ENCODE data around the gene ZNF239. TPM values are rescaled to one million over a fixed set of nuclear protein-coding genes. Genes with fewer than 3 reads are reported as not detected.
A peak's percentile ranks its signal among the peaks of the same experiment; 100 is the strongest.
"Not testable (repeated sequence)": the region's sequence is repeated elsewhere in the genome, so short reads cannot be mapped to it uniquely, and the experiment has no call there.

The ZNF239 gene
- polyA plus RNA-seq (2012; ENCODE audit: missing spikeins), result 0.13 TPM

DNA sequence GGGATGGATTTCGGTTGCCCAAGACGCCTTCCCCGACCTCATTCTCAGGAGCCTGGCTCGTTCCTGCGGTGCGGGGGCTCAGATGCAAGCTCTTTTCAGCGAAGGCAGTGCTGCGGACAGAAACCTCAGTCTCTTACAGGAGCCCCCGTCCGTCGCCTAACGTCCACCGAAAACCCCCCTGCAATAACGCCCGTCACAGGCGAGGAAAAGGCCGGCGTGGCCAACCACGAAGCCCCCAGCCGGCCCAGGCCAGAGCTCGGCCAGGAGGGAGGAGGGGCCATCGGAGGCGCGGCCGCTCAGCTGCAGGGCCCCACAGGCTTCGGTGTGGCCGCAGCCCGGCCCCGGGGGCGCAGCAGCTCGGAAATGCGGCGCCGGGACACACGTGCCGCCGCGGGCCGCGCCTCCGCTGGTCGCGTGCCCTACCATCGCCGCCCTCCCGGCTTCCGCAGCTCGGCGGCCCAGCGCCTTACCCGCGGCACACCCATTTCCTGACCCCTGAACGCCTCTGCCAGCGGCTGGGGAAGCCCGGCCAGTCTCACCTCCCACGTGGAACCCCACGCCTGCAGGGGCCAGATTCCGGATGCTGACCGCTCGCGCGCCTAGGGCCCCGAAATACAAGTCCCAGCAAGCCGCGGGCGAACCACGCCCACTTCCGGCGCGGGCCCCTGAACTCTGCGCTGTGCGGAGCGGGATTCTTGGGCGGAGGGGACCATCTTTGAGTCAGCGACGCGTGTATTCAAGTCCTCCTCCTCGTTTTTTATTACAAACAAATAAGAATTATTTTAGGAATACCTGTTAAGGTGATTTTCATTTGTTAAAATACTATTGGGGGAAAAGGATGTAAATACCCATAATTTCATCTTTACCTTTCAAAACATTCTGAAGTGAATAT is at the start of gene ZNF239:
ZNF239 (minus strand) TSS at position 616 of the 892 bp plus-strand sequence. CDS start 16,537 bp downstream, outside the sequence.
- peak; percentile 24 for DNase-seq (ENCODE audit: insufficient read length)
- TF ChIP-seq POLR2A (IDR thresholded peaks at IDR 0.05; ENCODE audit: low read depth, low read length) (no peak), POLR2AphosphoS5 (IDR thresholded peaks at IDR 0.05; ENCODE audit: low read depth, low read length) (no peak), TAF1 (IDR thresholded peaks at IDR 0.05; ENCODE audit: borderline replicate concordance, low read depth, low read length) (no peak)
- no peak for FAIRE-seq

DNA sequence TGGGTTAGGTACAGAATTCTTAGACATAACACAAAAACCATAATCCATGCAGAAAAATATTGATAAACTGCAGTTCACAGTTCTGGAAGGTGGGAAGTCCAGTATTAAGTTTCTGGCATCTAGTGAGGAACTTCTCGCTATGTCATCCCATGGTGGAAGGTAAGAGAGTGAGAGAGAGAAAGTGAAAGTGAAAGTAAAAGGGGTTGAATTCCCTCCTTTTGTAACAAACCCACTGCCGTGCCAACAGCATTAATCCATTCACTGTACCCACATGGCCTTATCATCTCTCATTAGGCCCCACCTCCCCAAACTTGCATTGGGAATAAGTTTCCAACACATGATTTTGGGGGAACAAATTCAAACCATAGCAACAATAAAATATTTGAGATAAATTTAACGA is 48.9 kb upstream of the ZNF239 start:
- no peak for TF ChIP-seq TAF1 (IDR thresholded peaks at IDR 0.05; ENCODE audit: borderline replicate concordance, low read depth, low read length)
- no peak for TF ChIP-seq POLR2A (IDR thresholded peaks at IDR 0.05; ENCODE audit: low read depth, low read length)
- TF ChIP-seq POLR2AphosphoS5 (IDR thresholded peaks at IDR 0.05; ENCODE audit: low read depth, low read length), result no peak
- no peak for DNase-seq (ENCODE audit: insufficient read length)
- FAIRE-seq, result no peak

DNA sequence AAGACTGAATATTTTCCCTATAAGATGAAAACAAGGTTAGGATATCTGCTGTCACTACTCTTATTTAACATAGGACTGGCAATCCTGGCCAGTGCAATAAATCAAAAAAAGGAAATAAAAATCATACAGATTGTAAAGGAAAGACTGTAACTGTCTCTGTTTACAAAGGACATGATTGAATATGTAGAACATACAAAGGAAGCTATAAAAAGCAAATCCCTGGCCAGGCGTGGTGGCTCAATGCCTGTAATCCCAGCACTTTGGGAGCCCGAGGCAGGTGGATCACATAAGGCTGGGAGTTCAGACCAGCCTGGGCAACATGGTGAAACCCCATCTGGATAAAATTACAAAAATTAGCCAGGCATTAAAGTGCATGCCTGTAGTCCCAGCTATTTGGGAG is 47.6 kb upstream of the ZNF239 start:
- DNase-seq (ENCODE audit: insufficient read length) (no peak), FAIRE-seq (no peak)
- TF ChIP-seq TAF1 (IDR thresholded peaks at IDR 0.05; ENCODE audit: borderline replicate concordance, low read depth, low read length) (no peak), POLR2A (IDR thresholded peaks at IDR 0.05; ENCODE audit: low read depth, low read length) (no peak), POLR2AphosphoS5 (IDR thresholded peaks at IDR 0.05; ENCODE audit: low read depth, low read length) (no peak)

- FAIRE-seq (no peak), DNase-seq (ENCODE audit: insufficient read length) (no peak)
- no peak for TF ChIP-seq POLR2A (IDR thresholded peaks at IDR 0.05; ENCODE audit: low read depth, low read length)
- TF ChIP-seq POLR2AphosphoS5 (IDR thresholded peaks at IDR 0.05; ENCODE audit: low read depth, low read length), result no peak
- no peak for TF ChIP-seq TAF1 (IDR thresholded peaks at IDR 0.05; ENCODE audit: borderline replicate concordance, low read depth, low read length)
Measured at GRCh38 chr10:43619368-43619767, 45.0 kb upstream of the ZNF239 start.

DNA sequence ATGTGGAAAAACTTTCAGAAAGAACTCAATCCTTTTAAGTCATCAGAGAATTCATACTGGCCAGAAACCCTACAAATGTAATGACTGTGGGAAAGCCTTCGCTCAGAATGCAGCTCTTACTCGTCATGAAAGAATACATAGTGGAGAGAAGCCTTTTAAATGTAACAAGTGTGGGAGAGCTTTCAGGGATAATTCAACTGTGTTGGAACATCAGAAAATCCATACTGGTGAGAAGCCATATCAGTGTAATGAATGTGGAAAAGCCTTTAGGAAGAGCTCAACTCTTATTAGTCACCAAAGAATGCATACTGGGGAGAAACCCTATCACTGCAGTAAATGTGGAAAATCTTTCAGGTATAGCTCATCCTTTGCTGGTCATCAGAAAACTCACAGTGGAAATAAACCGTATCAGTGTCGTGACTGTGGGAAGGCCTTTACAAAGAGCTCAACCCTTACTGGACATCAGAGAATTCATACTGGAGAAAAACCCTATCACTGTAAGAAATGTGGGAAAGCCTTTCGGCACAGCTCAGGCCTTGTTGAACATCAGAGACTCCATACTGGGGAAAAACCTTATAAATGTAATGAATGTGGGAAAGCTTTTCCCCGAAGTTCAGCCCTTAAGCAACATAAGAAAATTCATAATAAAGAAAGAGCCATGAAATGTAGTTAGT is 42.4 kb upstream of the ZNF239 start:
- no peak for FAIRE-seq
- no peak for DNase-seq (ENCODE audit: insufficient read length)
- TF ChIP-seq TAF1 (IDR thresholded peaks at IDR 0.05; ENCODE audit: borderline replicate concordance, low read depth, low read length) (no peak), POLR2A (IDR thresholded peaks at IDR 0.05; ENCODE audit: low read depth, low read length) (no peak)

GRCh38 chr10:43610636-43611035 is 36.2 kb upstream of the ZNF239 start:
- no peak for TF ChIP-seq POLR2A (IDR thresholded peaks at IDR 0.05; ENCODE audit: low read depth, low read length)
- TF ChIP-seq POLR2AphosphoS5 (IDR thresholded peaks at IDR 0.05; ENCODE audit: low read depth, low read length), result no peak
- no peak for TF ChIP-seq TAF1 (IDR thresholded peaks at IDR 0.05; ENCODE audit: borderline replicate concordance, low read depth, low read length)
- DNase-seq (ENCODE audit: insufficient read length), result no peak
- FAIRE-seq, result no peak

- DNase-seq (ENCODE audit: insufficient read length), result no peak
- FAIRE-seq, result no peak
- TF ChIP-seq POLR2AphosphoS5 (IDR thresholded peaks at IDR 0.05; ENCODE audit: low read depth, low read length) (no peak), TAF1 (IDR thresholded peaks at IDR 0.05; ENCODE audit: borderline replicate concordance, low read depth, low read length) (no peak), POLR2A (IDR thresholded peaks at IDR 0.05; ENCODE audit: low read depth, low read length) (no peak)
Measured at GRCh38 chr10:43607199-43607573, 32.8 kb upstream of the ZNF239 start.

GRCh38 chr10:43606323-43607198 is 32.1 kb upstream of the ZNF239 start, which contains the start of gene ZNF485:
Gene ZNF485 (plus strand): TSS chr10:43606438. CDS start chr10:43607051, 613 bp downstream.
- peak; percentile 91 for FAIRE-seq
- peak; percentile 68 for DNase-seq (ENCODE audit: insufficient read length)
- TF ChIP-seq POLR2AphosphoS5 (IDR thresholded peaks at IDR 0.05; ENCODE audit: low read depth, low read length) (peak; percentile 57; the same call in 1 of the 2 replicates), TAF1 (IDR thresholded peaks at IDR 0.05; ENCODE audit: borderline replicate concordance, low read depth, low read length) (peak; percentile 71), POLR2A (IDR thresholded peaks at IDR 0.05; ENCODE audit: low read depth, low read length) (peak; percentile 88)

DNA sequence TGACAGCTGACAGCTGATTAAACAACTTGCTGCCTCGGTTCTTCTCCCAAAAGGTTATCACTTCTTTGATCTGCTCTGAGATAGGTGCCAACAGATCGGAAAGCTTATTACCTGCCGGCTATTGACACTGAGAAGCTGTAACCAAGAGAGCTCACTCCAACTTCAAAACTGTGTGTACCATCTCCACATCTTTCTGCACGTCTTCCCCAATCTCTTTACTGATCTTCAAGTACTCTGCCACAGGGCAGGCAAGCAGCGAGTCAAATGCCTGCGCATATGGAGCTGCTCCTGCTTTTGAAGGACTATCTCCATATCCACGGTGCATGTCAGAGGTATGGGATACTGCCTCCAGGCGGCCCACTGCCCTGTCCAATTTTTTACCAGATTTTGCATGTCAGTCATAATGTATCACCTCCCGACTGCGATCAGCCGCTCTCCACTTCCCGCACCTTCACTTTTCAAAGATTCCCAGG is 31.5 kb upstream of the ZNF239 start:
- TF ChIP-seq POLR2A (IDR thresholded peaks at IDR 0.05; ENCODE audit: low read depth, low read length) (no peak), POLR2AphosphoS5 (IDR thresholded peaks at IDR 0.05; ENCODE audit: low read depth, low read length) (no peak), TAF1 (IDR thresholded peaks at IDR 0.05; ENCODE audit: borderline replicate concordance, low read depth, low read length) (no peak)
- no peak for DNase-seq (ENCODE audit: insufficient read length)
- FAIRE-seq, result no peak

DNA sequence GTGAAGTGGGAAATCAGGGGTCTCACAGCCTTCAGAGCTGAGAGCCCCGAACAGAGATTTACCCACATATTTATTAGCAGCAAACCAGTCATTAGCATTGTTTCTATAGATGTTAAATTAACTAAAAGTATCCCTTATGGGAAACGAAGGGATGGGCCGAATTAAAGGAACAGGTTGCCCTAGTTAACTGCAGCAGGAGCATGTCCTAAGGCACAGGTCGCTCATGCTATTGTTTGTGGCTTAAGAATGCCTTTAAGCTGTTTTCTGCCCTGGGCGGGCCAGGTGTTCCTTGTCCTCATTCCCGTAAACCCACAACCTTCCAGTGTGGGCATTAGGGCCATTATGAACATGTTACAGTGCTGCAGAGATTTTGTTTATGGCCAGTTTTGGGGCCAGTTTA is 27.2 kb upstream of the ZNF239 start:
- FAIRE-seq; DNase-seq (ENCODE audit: insufficient read length): not testable (repeated sequence)

DNA sequence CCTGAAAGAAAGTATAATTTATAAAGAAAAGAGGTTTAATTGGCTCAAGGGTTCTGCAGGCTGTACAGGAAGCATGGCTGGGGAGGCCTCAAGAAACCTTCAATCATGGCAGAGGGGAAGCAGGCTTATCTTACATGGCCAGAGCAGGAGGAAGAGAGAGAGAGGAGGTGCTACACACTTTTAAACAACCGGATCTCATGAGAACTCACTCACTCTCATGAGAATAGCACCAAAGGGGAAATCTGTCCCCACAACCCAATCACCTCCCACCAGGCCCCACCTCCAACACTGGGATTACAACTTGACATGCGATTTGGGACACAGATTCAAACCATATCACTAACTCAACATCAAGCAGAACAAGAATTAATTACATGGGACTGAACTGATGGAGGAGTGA is 24.9 kb upstream of the ZNF239 start:
- TF ChIP-seq TAF1 (IDR thresholded peaks at IDR 0.05; ENCODE audit: borderline replicate concordance, low read depth, low read length), result no peak
- no peak for TF ChIP-seq POLR2AphosphoS5 (IDR thresholded peaks at IDR 0.05; ENCODE audit: low read depth, low read length)
- TF ChIP-seq POLR2A (IDR thresholded peaks at IDR 0.05; ENCODE audit: low read depth, low read length), result no peak
- FAIRE-seq, result no peak
- DNase-seq (ENCODE audit: insufficient read length), result no peak

Data from GM12892 (cell line).